Measurements from ENCODE around the gene MTMR3.

The MTMR3 gene

GRCh38 chr22:30013201-30013600, 130.2 kb downstream of the MTMR3 start:
- no peak overlapping the region for H3K27ac ChIP-seq
- H3K27me3 ChIP-seq (replicated peaks): no peaks in the 10 kb centered on the region
- H3K4me3 ChIP-seq (ENCODE audit: low read depth, low read length): no peak overlapping the region
- no peak for TF ChIP-seq CTCF (IDR thresholded peaks at IDR 0.05; ENCODE audit: low read depth, low read length, missing control alignments)
- no peak for DNase-seq
- in situ Hi-C loops (cut with HindIII; ENCODE audit: low pct_ligation_motif_present, low sequenced_read_pairs): no loop called here
- H3K36me3 ChIP-seq (replicated peaks): peaks cover 18% of the 10 kb centered on the region

DNA sequence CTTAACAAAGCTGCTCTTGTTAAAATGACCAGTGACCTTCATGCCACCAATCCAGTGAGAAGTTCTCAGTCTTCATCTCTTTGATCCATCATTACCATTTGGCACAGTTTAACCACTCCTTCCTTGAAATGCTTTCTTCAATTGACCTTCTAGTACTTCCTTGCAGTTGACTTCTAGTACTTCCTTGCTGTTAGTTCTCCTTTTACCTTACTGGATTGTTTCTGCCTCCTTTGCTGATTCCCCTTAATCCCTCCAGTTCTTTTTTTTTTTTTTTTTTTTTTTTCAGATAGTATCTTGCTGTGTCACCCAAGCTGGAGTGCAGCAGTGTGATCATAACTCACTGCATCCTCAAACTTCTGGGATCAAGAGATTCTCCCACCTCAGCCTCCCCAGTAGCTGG, 131.3 kb downstream of the MTMR3 start:
- Histone ChIP-seq H3K36me3 (replicated peaks) (peaks cover 20% of the 10 kb centered on the region), H3K27me3 (replicated peaks) (no peaks in the 10 kb centered on the region), H3K27ac (no peak overlapping the region), H3K4me3 (ENCODE audit: low read depth, low read length) (no peak overlapping the region)
- DNase-seq: no peak
- in situ Hi-C loops (cut with HindIII; ENCODE audit: low pct_ligation_motif_present, low sequenced_read_pairs): no loop called here
- no peak for TF ChIP-seq CTCF (IDR thresholded peaks at IDR 0.05; ENCODE audit: low read depth, low read length, missing control alignments)

GRCh38 chr22:30015229-30015797, 132.3 kb downstream of the MTMR3 start:
- in situ Hi-C loops (cut with HindIII; ENCODE audit: low pct_ligation_motif_present, low sequenced_read_pairs): no loop called here
- H3K4me3 ChIP-seq (ENCODE audit: low read depth, low read length): no peak overlapping the region
- H3K36me3 ChIP-seq (replicated peaks): peaks cover 26% of the 10 kb centered on the region
- TF ChIP-seq CTCF (IDR thresholded peaks at IDR 0.05; ENCODE audit: low read depth, low read length, missing control alignments): no peak
- no peak overlapping the region for H3K27ac ChIP-seq
- DNase-seq: no peak
- H3K27me3 ChIP-seq (replicated peaks): no peaks in the 10 kb centered on the region

DNA sequence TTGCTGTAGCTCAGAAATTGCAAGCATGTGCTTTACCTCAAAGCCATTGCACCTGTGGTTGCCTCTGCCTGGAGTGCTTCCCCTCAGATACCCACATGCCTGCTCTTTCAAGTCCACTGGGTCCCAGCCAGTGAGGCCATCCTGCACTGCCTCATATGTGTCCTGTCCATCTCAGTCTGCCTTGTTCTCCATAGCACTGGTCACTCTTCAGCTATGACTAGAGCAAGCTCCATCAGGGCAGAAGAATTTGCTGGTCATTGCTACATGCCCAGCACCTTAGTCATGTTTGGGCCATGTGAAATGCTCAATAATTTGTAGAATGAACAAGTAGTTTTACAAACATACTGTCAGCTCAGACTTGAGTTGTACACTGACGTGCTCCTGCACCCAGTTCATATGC, 132.9 kb downstream of the MTMR3 start:
- no peaks in the 10 kb centered on the region for H3K27me3 ChIP-seq (replicated peaks)
- peaks cover 30% of the 10 kb centered on the region for H3K36me3 ChIP-seq (replicated peaks)
- TF ChIP-seq CTCF (IDR thresholded peaks at IDR 0.05; ENCODE audit: low read depth, low read length, missing control alignments): no peak
- H3K4me3 ChIP-seq (ENCODE audit: low read depth, low read length): no peak overlapping the region
- in situ Hi-C loops (cut with HindIII; ENCODE audit: low pct_ligation_motif_present, low sequenced_read_pairs): no loop called here
- no peak overlapping the region for H3K27ac ChIP-seq
- peak; percentile 71 for DNase-seq

GRCh38 chr22:30016596-30016995, 133.6 kb downstream of the MTMR3 start:
- Histone ChIP-seq H3K4me3 (ENCODE audit: low read depth, low read length) (no peak overlapping the region), H3K36me3 (replicated peaks) (peaks cover 36% of the 10 kb centered on the region), H3K27me3 (replicated peaks) (no peaks in the 10 kb centered on the region), H3K27ac (no peak overlapping the region)
- in situ Hi-C loops (cut with HindIII; ENCODE audit: low pct_ligation_motif_present, low sequenced_read_pairs): no loop called here
- no peak for DNase-seq
- no peak for TF ChIP-seq CTCF (IDR thresholded peaks at IDR 0.05; ENCODE audit: low read depth, low read length, missing control alignments)
